Posterior vena cava (tissue), 2 donors: ENCODE results near the gene RBM19. TPM values are rescaled to one million over a fixed set of nuclear protein-coding genes. Genes with fewer than 3 reads are reported as not detected.

ENCODE experiments used
- DNase-seq: peaks from one replicate; pipeline ENCODE4 v3.0.0-alpha.2; 2020; ENCODE audit warnings: low spot score
- intact Hi-C, 2 donors: fragments of 100-400 bp; cut with DNase I; formaldehyde crosslinking; loops; one replicate each; pipeline versions ENCODE4 v1.14.1 to v1.14.2; 2022 to 2023
- total RNA-seq, 2 donors: library from RNA; stranded (reverse); fragmentation: NEBNext Ultra II Directional; extraction: Animal tissue kit (Norgen Biotek cat#: 25700); gene quantifications; one replicate each; pipeline ENCODE4 v1.2.1, GENCODE V29; 2021
- donor health status: DM: yes; HTN: yes; CAD: no.
- donor health status: DM: yes; HTN: yes; CAD: no.

The RBM19 gene
- total RNA-seq, 2 donors from 2014 or later: 23.8 to 27.7 TPM

DNA sequence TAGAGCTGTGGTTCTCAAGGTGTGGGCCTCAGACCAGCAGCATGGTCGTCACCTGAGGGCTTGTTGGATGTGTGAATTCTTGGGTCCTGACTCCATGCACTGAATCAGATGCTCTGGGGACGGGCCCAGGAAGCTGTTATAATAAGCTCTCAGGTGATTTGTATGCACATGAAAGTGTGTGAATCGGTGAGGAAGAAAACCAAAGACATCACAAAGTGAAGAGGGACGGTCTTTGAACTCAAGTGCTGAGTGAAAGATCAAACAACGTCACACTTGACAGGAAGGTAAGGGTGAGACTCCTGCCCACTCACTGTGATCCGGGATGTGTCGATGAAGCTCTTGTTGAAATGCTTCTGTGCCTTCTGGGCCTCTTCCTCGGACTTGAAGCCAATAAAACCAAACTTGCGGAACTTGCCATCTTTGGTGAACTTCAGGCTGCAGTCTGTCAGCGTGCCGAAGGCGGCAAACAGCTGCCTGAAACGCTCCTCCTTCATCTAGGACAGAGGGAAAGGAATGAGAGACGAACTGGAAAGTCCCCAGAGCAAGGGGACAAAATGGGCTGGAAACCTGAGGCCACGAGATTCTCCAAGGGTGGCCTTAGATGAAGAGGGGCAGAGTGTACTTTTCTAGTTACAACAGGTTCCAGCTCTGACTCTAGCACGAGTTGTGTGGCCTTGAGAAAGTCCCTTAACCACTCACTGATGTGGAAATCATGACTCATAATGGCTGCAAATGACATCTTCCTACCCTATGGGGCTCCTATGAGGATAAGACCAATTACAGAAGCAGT lies 4.0 kb downstream of the RBM19 start:
- intact Hi-C loops: loop anchor here in 1 of 2 donors (2.0 kb wide), 1 partner anchor 65 kb away; no protein-coding TSS in a partner anchor
- DNase-seq: no peak

DNA sequence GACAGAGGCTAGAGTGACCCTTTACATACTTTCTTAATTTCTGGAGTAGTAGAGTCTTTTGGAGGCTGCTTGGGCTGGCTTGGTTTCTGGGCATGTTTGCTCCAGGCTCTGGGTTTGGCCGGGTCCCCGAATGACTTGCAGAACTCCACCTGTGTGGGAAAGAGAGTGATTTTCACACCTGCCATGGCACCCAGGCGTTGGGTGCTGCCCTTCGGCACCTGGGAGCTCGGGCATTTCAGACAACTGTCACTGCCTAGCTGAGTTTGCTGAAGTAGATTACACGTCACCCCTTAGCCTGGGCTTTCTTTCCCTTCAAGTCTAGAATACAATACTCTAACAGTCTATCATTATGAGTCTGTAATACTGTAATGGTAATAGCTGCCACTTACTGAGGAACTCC lies 6.1 kb downstream of the RBM19 start:
- no peak for DNase-seq
- intact Hi-C loops: no loop called here

DNA sequence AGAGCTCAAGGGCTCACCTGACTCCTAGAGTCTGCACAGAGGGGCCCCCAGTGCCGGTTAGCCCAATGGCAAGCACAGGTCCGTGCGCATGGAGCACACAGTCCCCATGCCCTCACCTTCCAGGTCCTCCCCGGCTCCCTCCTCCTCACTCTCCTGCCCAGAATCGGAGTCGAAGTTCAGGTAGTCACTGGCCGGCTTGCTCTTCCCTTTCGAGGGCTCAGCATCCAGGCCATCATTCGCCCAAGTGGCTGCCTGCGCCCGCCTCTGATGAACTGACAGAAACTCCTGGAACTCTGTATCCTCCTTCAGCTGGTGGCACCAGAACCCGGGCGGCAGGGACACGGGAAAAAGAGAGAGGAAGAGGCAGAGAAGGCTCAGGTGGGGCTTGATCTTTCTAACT lies 7.0 kb downstream of the RBM19 start:
- intact Hi-C loops: no loop called here
- no peak for DNase-seq

DNA sequence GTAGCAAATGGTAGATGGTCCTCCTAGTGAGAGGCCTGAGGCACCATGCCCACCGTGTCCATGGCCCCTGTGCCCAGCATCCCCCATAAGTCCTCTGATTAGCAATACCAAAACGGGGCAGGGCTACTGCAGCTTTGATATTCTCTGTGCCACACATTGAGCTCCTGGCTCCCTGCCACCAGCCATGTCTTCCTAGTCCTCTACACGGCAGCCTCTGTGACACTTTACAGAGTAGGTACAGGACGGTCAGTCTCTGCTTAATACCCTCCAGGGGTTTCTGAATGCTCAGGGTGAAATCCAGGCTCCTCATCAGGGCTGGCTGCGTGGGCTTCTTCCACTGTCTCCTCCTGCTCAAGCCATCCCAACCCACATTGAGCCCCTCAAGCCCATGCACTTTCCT lies 8.0 kb downstream of the RBM19 start:
- intact Hi-C loops: no loop called here
- no peak for DNase-seq

DNA sequence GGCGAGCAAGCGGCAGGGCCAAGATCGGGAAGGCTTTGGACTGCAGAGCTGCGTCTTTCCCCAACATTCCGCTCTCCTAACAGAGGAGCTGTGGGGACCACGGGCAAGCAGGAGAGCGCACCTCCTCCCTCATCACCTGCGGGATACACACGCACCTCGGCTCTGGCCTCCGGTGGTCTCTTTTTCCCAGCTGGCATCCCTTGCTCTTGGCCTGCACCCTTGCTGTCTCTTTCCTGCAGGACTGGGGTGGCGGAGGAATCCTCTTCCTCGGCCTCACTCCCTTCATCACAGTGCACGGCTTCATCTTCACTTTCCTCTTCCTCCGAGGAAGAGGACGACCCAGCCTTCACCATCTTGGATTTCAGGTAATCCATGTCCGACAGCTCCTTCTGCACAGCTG lies 8.5 kb downstream of the RBM19 start:
- intact Hi-C loops: no loop called here
- DNase-seq: no peak

DNA sequence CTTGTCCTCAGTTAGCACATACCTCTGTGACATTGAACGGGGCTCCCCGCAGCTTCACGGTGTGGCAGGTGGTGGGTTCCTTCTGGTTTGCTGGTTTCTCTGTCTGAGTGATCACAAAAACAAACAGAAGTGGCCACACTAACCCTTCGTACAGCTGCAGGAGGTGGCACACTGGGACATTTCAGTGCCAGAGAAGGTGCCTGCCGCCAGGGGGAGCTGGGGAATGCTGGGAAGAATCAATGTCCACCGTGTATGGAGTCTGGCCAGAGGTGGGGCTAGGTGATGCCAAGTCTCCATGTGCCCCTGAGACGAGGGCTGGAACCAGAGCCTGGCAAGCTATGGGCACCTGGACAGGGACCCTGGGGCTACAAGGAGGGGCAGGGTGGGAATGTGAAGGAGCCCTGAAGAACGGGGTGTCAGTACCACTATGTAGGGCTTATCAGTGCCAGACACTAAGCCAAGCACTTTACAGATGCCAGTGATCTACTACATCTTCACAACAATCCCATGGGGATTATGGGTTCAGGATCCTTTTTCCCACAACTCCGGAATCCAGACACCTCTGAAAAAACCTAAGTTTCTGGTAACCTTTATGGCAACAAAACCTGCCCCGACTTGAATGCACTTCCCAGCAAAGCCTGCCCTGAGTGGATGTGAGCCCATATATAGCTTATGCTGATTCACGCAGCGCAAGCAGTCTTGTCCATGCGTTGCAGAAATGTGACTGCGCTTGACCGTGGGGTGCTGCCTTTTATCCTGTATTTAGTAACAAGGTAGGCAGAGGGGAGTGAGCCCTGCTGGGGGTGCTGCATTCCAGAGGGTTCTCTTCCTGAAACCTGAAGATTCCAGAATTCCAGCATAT lies 10.8 kb downstream of the RBM19 start:
- intact Hi-C loops: no loop called here
- DNase-seq: no peak

DNA sequence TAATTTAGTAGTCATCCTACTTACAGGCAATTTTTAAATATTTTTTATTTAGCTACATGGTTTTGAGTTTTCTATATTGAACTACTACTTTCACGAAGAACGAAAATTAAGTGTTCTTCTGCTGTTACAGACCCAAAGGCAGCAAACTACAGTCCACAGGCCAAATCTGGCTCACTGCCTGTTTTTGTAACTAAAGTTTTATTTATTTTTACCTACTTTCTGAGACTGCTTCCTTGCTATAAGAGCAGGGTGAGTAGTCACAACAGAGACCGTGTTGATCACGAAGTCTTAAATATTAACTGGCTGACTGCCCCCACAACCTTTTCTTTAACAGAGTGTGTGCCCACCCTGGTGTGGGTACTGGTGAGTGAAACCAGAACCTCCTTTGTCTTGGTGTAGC lies 11.6 kb downstream of the RBM19 start:
- intact Hi-C loops: no loop called here
- DNase-seq: no peak

DNA sequence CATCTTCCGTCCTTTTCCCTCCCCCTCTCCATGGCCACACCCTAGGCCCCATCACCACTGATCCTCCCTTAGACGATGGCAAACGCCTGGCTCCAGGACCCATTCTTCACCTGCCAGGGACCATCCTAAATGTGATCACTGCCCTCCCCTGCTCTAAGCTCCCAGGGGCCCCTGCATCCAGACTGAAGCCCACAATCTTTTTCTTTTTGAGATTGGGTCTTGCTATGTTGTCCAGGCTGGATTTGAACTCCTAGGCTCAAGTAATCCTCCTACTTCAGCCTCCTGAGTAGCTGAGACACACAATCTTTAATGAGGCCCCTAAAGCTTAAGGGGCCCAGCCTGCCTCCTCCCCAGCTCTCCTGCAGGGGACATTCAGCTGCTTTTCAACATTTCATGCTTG lies 15.3 kb downstream of the RBM19 start:
- DNase-seq: no peak
- intact Hi-C loops: no loop called here

DNA sequence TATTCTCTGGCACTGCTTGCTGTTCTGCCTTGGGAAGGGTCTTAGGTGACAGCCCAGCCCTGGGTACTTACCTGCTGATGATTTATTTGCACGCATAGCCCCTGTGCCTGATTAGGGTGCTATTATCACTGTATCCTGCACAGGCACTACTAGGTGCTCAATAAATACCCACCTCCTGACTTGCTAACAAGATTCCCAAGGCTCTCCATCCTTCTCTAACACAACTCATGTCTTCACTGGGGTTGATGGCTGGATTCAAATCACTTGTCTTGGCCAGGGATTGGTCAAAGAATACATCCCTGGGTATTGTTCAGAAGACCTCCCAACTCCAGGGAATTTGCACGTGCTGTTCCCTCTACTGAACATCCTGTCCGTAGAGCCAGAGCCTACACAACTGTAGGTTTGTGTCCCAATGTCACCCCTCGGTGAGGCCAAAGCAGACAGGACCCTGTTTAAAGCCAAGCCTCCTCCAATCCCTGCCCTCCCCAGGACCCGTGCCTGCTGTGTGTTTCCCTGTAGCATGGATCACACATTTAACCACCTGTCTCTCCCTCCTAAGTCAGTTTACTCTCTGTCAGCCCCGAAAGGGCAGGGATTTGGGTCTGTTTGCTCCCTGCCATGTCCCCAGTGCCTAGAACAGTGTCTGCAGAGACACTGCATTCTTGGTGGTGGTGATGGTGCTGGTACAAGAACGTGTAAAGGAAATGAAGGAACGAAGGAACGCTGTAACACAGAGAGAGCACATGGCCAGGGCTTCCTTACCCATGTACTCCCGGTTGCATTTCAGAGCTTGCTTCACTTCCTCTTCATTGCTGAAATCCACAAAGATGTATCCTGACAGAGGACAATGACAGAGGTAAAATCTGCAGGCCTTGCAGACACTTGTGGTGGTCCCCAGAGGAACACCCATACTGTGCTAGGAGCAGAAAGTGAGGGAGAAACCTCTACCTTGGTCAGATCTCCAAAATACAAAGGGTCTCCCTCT lies 16.5 kb downstream of the RBM19 start:
- intact Hi-C loops: no loop called here
- DNase-seq: no peak

DNA sequence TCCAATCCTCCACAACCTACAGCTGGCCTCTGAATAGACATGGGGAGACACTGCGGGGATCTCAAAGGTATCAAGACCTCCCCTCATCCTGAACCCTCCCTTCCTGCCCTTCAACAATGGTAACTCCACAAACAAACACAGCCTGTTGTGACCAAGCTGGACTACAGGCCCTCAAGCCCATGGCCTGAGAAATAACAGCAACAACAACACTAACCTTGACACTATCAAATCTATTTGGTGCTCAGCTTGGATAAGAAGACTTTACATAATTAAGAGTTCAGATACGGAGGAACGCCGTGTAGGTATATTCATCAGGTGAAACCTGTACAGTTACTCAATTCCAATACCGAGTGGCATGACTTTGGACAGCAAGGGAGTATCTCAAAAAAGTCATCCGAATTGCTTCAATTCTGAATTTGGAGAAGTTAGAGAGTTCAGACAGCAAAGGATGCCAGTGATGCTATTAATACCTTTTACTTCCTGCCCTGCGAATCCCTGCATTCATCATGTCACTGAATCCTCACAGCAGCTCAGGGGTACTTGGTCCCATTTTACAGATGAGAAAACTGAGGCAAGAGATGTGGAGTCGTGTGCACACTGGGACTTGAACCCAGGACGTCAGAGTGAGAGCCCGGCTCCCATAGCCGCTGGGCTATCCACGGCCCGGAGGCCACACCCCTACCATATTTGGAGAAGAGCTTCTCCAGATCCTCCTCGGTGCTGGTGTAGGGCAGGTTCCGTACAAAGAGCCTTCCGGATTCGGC lies 17.8 kb downstream of the RBM19 start:
- DNase-seq: no peak
- intact Hi-C loops: no loop called here

DNA sequence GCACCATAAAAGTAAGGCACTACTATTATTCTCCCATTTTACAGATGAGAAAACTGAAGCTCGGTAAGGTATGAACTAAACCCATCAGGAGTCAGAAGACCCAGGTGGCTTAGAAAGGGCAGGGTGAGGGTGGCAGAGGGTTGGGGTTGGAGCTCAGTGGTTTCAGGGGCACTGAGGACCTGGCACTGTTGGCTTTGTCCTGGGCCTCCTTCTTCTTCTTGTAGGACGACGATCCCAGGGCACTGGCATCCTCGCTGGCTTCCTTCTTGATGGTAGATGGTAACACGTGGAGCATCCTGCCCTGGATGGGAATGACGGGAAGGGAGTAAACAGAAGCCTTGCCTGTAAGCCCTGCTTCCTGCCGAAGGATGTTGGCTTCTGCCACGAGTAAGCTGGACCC lies 19.9 kb downstream of the RBM19 start:
- intact Hi-C loops: no loop called here
- DNase-seq: no peak

DNA sequence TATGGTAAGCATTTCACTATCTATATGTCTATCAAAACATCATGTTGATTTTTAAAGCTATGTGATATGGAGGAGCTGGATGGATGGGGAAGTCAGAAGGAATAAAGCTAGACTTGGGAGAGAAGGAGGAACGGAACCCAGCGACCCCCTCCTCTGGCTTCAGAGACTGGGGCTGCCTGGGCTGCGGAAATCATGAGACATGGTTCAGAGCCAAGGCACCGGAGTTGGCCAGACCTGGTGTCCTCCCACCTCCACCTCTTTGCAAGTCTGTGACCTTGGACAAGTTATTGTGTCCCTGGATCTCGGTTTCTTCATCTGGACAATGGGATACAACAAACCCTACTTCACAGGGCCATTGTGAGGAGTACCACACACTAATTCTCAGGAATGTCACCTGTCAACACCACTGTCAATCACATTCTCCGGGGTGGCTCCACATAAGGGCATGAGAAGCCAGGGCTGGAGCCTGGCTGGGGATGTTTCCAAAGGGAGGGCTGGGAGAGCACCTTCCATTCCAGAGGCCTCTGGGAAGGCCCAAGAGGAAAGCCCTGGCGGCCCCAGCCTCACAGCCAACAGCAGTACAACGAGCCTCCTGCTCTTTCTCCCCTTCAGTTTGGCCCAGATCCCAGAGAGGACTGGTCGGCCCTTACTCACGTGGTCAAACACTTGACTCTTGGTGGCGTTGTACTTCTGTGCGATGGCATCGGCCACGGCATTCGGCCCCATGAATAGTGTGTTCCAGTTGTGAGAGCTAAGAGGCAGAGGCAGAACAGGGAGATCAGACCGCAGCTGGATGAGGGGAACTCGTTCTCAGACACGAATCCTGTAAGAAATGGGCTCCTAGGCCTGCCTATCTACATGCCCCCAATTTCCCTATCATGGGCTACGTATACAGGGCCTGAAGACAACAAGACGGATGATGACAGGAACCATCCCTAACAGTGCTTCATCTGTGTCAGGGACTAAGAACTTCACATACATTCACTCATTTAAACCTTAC lies 20.7 kb downstream of the RBM19 start:
- intact Hi-C loops: no loop called here
- no peak for DNase-seq

DNA sequence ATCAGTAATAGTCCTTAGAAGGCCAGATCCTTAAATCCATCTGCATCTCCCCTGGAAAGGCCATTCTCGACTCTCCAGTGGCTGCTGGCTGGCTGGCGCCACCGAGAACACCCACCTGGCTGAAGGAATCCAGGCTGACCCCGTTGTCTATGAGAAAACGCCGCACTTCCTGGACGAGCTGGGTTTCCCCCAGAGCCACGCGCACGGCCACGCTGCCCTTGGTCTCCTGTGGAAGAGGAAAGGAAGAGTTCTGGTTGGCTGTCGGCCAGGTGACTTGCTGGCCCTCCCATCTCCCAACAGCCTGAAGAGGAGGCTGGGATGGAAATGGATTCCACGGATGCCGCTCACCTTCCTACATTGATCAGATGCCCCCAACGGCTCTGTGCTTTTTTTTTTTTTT lies 23.9 kb downstream of the RBM19 start:
- intact Hi-C loops: no loop called here
- no peak for DNase-seq

DNA sequence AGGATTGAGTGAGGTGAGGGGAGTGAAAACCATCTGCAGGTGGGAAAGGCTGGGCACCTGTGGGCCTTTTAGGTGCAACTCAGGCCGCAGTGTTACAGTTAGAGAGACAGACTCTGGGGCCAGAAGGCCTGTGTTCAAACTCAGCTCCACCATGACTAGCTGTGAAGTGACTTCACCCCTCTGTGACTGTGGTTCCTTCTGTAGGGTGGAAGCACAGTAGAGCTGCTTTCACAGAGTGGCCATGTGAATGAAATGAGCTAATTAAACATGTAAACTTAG lies 25.0 kb downstream of the RBM19 start:
- intact Hi-C loops: no loop called here

DNA sequence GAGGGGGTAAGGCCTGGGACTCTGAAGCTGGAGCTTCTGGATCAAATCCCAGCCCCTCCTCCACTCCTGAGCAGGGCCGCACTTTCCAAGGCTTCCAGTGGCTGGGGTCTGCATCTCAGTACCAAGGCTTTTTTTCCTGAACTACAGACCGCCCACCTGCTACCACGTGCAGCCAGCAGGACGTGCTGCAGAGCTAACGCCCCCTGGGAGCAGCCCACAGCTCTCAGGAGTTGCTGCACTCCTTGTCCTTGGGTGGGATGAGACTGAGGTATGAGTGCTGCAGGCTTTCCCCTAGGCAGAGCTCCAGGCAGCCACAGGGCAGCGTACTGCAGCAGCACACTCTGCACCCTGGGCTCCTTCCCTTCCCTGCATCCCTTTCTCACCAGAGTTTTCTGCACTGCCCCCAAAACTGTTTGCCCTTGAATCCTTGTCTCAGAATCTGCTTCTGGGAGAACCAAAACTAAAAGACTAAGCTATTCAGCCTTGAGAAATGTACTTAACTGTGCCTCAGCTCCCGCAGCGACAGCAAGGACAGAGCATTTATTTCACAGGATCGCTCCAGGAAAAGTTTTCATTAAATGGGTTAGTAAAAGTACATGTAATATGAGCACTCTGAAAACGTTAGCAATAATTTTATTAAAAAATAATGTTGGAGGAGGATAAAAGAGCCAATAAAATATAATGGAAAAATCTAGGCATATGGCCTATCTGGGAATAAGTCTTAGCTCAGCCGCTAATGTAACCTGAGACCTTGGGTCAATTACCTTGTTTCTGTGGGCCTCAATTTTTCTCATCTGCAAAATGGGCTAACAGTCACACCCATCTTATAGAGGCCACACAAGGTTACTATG lies 25.5 kb downstream of the RBM19 start:
- DNase-seq: no peak
- intact Hi-C loops: no loop called here

More for the DNA sequence above, 25.0 kb downstream of the RBM19 start:
- no peak for DNase-seq

DNA sequence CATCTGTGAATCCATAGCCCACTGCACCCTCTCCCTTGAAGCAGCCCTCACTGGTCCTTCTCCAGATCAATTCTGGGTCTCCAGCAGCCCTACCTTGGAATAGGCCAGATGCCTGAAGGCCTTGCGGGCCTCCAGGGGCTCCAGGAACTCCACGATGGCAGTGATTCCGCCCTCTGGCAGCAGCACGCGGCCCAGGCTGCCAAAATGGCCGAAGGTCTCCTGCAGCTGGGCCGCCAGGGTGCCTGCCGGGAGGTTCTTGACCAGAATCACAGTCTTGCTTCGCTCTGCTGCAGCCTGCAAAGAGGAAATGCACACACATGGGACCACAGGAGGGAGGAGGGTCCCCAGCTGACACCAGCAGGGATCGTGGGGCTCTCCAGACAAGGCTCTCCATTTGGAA lies 26.3 kb downstream of the RBM19 start:
- intact Hi-C loops: no loop called here
- no peak for DNase-seq

DNA sequence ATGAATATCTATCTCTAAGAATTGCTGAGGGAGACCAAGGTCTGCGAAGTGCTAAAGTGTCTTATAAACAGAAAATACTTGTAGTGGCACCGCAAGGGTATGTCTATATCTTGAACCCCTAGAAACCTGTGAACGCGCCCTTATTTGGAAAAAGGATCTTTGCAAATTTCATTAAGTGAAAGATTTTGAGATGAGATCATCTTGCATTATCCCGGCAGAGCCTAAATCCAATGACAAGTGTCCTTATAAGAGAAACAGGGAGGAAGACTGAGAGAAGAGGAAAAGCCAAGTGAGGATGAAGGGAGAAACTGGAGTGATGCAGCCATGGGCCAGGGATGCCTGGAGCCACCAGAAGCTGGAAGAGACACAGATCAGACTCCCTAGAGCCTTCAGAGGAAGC lies 27.7 kb downstream of the RBM19 start:
- DNase-seq: no peak
- intact Hi-C loops: no loop called here
